H9 (cell line): ENCODE results near the gene ADARB2. TPM values are rescaled to one million over a fixed set of nuclear protein-coding genes. Genes with fewer than 3 reads are reported as not detected.

Experiments used
- DNase-seq: peaks from one replicate; pipeline ENCODE4 v3.0.0-alpha.2; 2017
- H2AFZ ChIP-seq: one replicate; pipeline ENCODE4 v1.6.1; 2013; ENCODE audit warnings: mild to moderate bottlenecking, low read length, control low read depth, moderate library complexity
- H2AK5ac ChIP-seq: 2 replicates; pipeline ENCODE4 v1.6.1; 2013; ENCODE audit warnings: low read length, control low read depth, mixed read lengths; ENCODE audit not compliant: insufficient read length
- H2BK120ac ChIP-seq: one replicate; pipeline ENCODE4 v1.6.1; 2013; ENCODE audit warnings: low read depth, mild to moderate bottlenecking, low read length, control low read depth, inconsistent platforms; ENCODE audit not compliant: poor library complexity, severe bottlenecking
- H2BK12ac ChIP-seq: 2 replicates; pipeline ENCODE4 v1.6.1; 2013; ENCODE audit warnings: low read length, control low read depth, mixed read lengths, low read depth; ENCODE audit not compliant: insufficient read length
- H2BK15ac ChIP-seq: 2 replicates; pipeline ENCODE4 v1.6.1; 2013; ENCODE audit warnings: low read depth, low read length, control low read depth
- H2BK20ac ChIP-seq: one replicate; pipeline ENCODE4 v1.6.1; 2013; ENCODE audit warnings: low read depth, mild to moderate bottlenecking, low read length, control low read depth, inconsistent platforms; ENCODE audit not compliant: poor library complexity, severe bottlenecking
- H2BK5ac ChIP-seq: 2 replicates; pipeline ENCODE4 v1.6.1; 2013; ENCODE audit warnings: low read length, control low read depth, mixed read lengths; ENCODE audit not compliant: insufficient read length
- H3K14ac ChIP-seq: 2 replicates; pipeline ENCODE4 v1.6.1; 2013; ENCODE audit warnings: low read length, control low read depth; ENCODE audit not compliant: insufficient read depth
- H3K18ac ChIP-seq: 2 replicates; pipeline ENCODE4 v1.6.1; 2013; ENCODE audit warnings: low read depth, mild to moderate bottlenecking, mixed read lengths, low read length, control low read depth; ENCODE audit not compliant: insufficient read length
- H3K23ac ChIP-seq: 2 replicates; pipeline ENCODE4 v1.6.1; 2013; ENCODE audit warnings: low read length, control low read depth, mixed read lengths, low read depth; ENCODE audit not compliant: insufficient read length
- H3K23me2 ChIP-seq: 2 replicates; pipeline ENCODE4 v1.6.1; 2013; ENCODE audit warnings: low read depth, mild to moderate bottlenecking, mixed read lengths, low read length, control low read depth; ENCODE audit not compliant: insufficient read length, poor library complexity, severe bottlenecking
- H3K27ac ChIP-seq: 2 replicates; pipeline ENCODE4 v1.5.1; 2013; ENCODE audit warnings: low read length, control low read depth, mixed read lengths, low read depth; ENCODE audit not compliant: insufficient read length
- H3K27me3 ChIP-seq: 2 replicates; pipeline ENCODE4 v1.6.1; 2013; ENCODE audit warnings: low read length, control low read depth, inconsistent platforms; ENCODE audit not compliant: insufficient read depth
- H3K4ac ChIP-seq: 2 replicates; pipeline ENCODE4 v1.6.1; 2013; ENCODE audit warnings: low read depth, mild to moderate bottlenecking, control low read depth, inconsistent platforms, low read length, moderate library complexity
- H3K4me1 ChIP-seq: 2 replicates; pipeline ENCODE4 v1.6.1; 2013; ENCODE audit warnings: low read length, control low read depth, inconsistent platforms; ENCODE audit not compliant: insufficient read depth
- H3K4me2 ChIP-seq: 2 replicates; pipeline ENCODE4 v1.6.1; 2013; ENCODE audit warnings: low read length, control low read depth, mixed read lengths; ENCODE audit not compliant: insufficient read length, insufficient read depth
- H3K56ac ChIP-seq: 2 replicates; pipeline ENCODE4 v1.6.1; 2013; ENCODE audit warnings: low read depth, mild to moderate bottlenecking, mixed read lengths, low read length, control low read depth; ENCODE audit not compliant: insufficient read length
- H3K79me1 ChIP-seq: 2 replicates; pipeline ENCODE4 v1.6.1; 2013; ENCODE audit warnings: low read depth, mild to moderate bottlenecking, moderate library complexity, low read length, control low read depth, inconsistent platforms; ENCODE audit not compliant: insufficient read depth, poor library complexity, severe bottlenecking
- H3K79me2 ChIP-seq: 2 replicates; pipeline ENCODE4 v1.6.1; 2013; ENCODE audit warnings: low read length, control low read depth, inconsistent platforms; ENCODE audit not compliant: insufficient read depth
- H3K9ac ChIP-seq: 2 replicates; pipeline ENCODE4 v1.6.1; 2013; ENCODE audit warnings: low read length, control low read depth, mixed read lengths; ENCODE audit not compliant: insufficient read length; ENCODE audit errors: extremely low read depth
- H3K9me3 ChIP-seq: one replicate; pipeline ENCODE4 v1.6.1; 2013; ENCODE audit warnings: low read depth, low read length, inconsistent platforms; ENCODE audit not compliant: control insufficient read depth
- H3T11ph ChIP-seq: one replicate; pipeline ENCODE4 v1.6.1; 2013; ENCODE audit warnings: mild to moderate bottlenecking, low read length, control low read depth, inconsistent platforms
- H4K20me1 ChIP-seq: one replicate; pipeline ENCODE4 v1.6.1; 2013; ENCODE audit not compliant: control insufficient read depth, insufficient read length, insufficient read depth
- H4K5ac ChIP-seq: 2 replicates; pipeline ENCODE4 v1.6.1; 2013; ENCODE audit warnings: low read depth, mild to moderate bottlenecking, mixed read lengths, low read length, control low read depth; ENCODE audit not compliant: insufficient read length
- H4K8ac ChIP-seq: replicated peaks from 2 replicates; pipeline ENCODE4 v1.6.1; 2013; ENCODE audit warnings: low read length, control low read depth, mixed read lengths, low read depth; ENCODE audit not compliant: insufficient read length
- H4K91ac ChIP-seq: 2 replicates; pipeline ENCODE4 v1.6.1; 2013; ENCODE audit warnings: low read depth, mild to moderate bottlenecking, moderate library complexity, mixed read lengths, low read length, control low read depth; ENCODE audit not compliant: insufficient read length
- H3K27ac Mint-ChIP-seq, 3 experiments: 2 replicates in 2 of 3; 3 replicates in 1 of 3; pipeline ENCODE4 v1.8.0; 2020 to 2021; ENCODE audit warnings: mixed read lengths in 3 of 3, mild to moderate bottlenecking in 1 of 3, moderate library complexity in 1 of 3
- H3K27me3 Mint-ChIP-seq: 2 replicates; pipeline ENCODE4 v1.8.0; 2021; ENCODE audit warnings: low read depth, mild to moderate bottlenecking, moderate library complexity, mixed read lengths
- H3K36me3 Mint-ChIP-seq, 3 experiments: 2 replicates in 2 of 3; 3 replicates in 1 of 3; pipeline ENCODE4 v1.8.0; 2020 to 2021; ENCODE audit warnings: low read depth in 3 of 3, mixed read lengths in 3 of 3; ENCODE audit not compliant: insufficient read depth in 1 of 3
- H3K4me1 Mint-ChIP-seq, 2 experiments: 2 replicates each; pipeline ENCODE4 v1.8.0; 2020; ENCODE audit warnings: mixed read lengths in 2 of 2
- H3K4me3 Mint-ChIP-seq, 2 experiments: 2 replicates in 1 of 2; 3 replicates in 1 of 2; pipeline ENCODE4 v1.8.0; 2020 to 2021; ENCODE audit warnings: mild to moderate bottlenecking in 2 of 2, mixed read lengths in 2 of 2, moderate library complexity in 1 of 2
- H3K9me3 Mint-ChIP-seq, 2 experiments: 2 replicates in 1 of 2; 3 replicates in 1 of 2; pipeline ENCODE4 v1.8.0; 2020; ENCODE audit warnings: mild to moderate bottlenecking in 2 of 2, mixed read lengths in 2 of 2, moderate library complexity in 1 of 2
- WGBS: extraction: QIAGEN DNeasy Blood & Tissue Kit; methylation state at CpG from one replicate; pipeline ENCODE4 v1.1.7; 2013; ENCODE audit warnings: missing lambda C conversion rate, low lambda C conversion rate, mixed read lengths; ENCODE audit not compliant: insufficient read length; ENCODE audit errors: extremely low coverage; 5-methylcytosine and 5-hydroxymethylcytosine counted together
- total RNA-seq: library from RNA; stranded (reverse); gene quantifications from 2 replicates; pipeline ENCODE4 v1.2.1, GENCODE V29; 2021
- TF ChIP-seq, protein P1 (sequence below): fragments of 200-600 bp; sonication (generic); conservative IDR thresholded peaks from 3 replicates; pipeline ENCODE4 v1.8.0; 2021; ENCODE audit warnings: antibody characterized with exemption, mild to moderate bottlenecking

Gene ADARB2
- total RNA-seq, 1 experiment from 2014 or later: 0.87 TPM

DNA sequence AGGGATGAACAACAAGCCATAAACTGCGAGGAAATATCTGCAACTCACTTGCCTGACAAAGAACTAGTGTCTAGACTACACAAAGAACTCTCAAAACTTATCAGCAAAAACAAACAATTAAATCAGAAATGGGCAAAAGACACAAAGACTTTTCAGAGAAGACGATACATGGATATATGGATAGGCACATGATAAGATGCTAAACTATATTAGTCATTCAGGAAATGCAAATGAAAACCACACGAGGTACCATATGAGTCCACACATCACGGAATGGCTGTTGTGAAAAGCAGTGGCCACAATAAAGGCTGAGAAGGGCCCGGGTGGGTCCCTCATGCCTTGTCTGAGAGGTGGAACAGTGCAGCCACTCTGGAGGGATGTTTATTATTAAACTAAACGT lies 413.4 kb downstream of the ADARB2 start:
- H3K4me1 Mint-ChIP-seq: peaks cover 10 to 13% of the 10 kb centered on the region in 2 experiments
- H2BK5ac ChIP-seq: no peak overlapping the region
- no peak overlapping the region for H3K4me3 Mint-ChIP-seq
- no peak overlapping the region for H3K18ac ChIP-seq
- H3K36me3 Mint-ChIP-seq: peaks cover 4 to 15% (median 9%) of the 10 kb centered on the region in 3 experiments
- H2AFZ ChIP-seq: no peak overlapping the region
- H2BK120ac ChIP-seq: no peak overlapping the region
- H2BK15ac ChIP-seq: no peak overlapping the region
- no peak overlapping the region for H3K9ac ChIP-seq
- WGBS: no CpG with 5 or more reads among the region's 6 CpGs
- no peak overlapping the region for H3T11ph ChIP-seq
- H3K14ac ChIP-seq: no peak overlapping the region
- no peak overlapping the region for H3K4me2 ChIP-seq
- no peaks in the 10 kb centered on the region for H3K79me1 ChIP-seq
- no peak overlapping the region for H3K27ac ChIP-seq
- no peak overlapping the region for H3K4ac ChIP-seq
- no peak overlapping the region for H4K91ac ChIP-seq
- TF ChIP-seq, protein P1, sequence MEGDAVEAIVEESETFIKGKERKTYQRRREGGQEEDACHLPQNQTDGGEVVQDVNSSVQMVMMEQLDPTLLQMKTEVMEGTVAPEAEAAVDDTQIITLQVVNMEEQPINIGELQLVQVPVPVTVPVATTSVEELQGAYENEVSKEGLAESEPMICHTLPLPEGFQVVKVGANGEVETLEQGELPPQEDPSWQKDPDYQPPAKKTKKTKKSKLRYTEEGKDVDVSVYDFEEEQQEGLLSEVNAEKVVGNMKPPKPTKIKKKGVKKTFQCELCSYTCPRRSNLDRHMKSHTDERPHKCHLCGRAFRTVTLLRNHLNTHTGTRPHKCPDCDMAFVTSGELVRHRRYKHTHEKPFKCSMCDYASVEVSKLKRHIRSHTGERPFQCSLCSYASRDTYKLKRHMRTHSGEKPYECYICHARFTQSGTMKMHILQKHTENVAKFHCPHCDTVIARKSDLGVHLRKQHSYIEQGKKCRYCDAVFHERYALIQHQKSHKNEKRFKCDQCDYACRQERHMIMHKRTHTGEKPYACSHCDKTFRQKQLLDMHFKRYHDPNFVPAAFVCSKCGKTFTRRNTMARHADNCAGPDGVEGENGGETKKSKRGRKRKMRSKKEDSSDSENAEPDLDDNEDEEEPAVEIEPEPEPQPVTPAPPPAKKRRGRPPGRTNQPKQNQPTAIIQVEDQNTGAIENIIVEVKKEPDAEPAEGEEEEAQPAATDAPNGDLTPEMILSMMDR: no peak
- no peak overlapping the region for H3K23ac ChIP-seq
- no peak overlapping the region for H2AK5ac ChIP-seq
- H3K9me3 Mint-ChIP-seq: peaks cover 14 to 15% of the 10 kb centered on the region in 2 experiments
- DNase-seq: no peak
- no peaks in the 10 kb centered on the region for H3K79me2 ChIP-seq
- H3K9me3 ChIP-seq: no peaks in the 10 kb centered on the region
- H3K56ac ChIP-seq: no peak overlapping the region
- H4K20me1 ChIP-seq: no peaks in the 10 kb centered on the region
- H3K4me1 ChIP-seq: no peaks in the 10 kb centered on the region
- no peak overlapping the region for H3K27ac Mint-ChIP-seq
- H3K27me3 ChIP-seq: no peaks in the 10 kb centered on the region
- H4K8ac ChIP-seq: no peak overlapping the region
- no peak overlapping the region for H2BK12ac ChIP-seq
- no peak overlapping the region for H2BK20ac ChIP-seq
- H4K5ac ChIP-seq: no peak overlapping the region
- H3K23me2 ChIP-seq: no peaks in the 10 kb centered on the region
- peaks cover 4% of the 10 kb centered on the region for H3K27me3 Mint-ChIP-seq
